Lung (tissue), 12 donors: ENCODE measurements around the gene ACTG1. TPM values are rescaled to one million over a fixed set of nuclear protein-coding genes. Genes with fewer than 3 reads are reported as not detected.

Experiments
- ATAC-seq: fragments of 200-7000 bp; cut with Tn5 transposase; one replicate; pipeline ENCODE4 v1.9.1; 2020; ENCODE audit warnings: moderate number of reproducible peaks; ENCODE audit not compliant: insufficient read depth, low FRiP score
- DNase-seq, 3 donors: peaks; one replicate each; pipeline ENCODE4 v3.0.0-alpha.2; 2013 to 2017
- H3K27ac ChIP-seq, 2 donors: one replicate each; pipeline ENCODE4 v1.5.1; 2013; ENCODE audit warnings: mild to moderate bottlenecking in 2 of 2, moderate library complexity in 2 of 2, control low read depth in 1 of 2, inconsistent platforms in 1 of 2, low read depth in 1 of 2, low read length in 1 of 2
- H3K27me3 ChIP-seq, 3 donors: one replicate each; pipeline ENCODE4 v1.5.1; 2013; ENCODE audit warnings: low read length in 2 of 3; ENCODE audit not compliant: control insufficient read depth in 3 of 3, insufficient read depth in 3 of 3
- H3K36me3 ChIP-seq, 4 donors: one replicate each; pipeline ENCODE4 v1.5.1; 2013; ENCODE audit warnings: low read length in 4 of 4, mild to moderate bottlenecking in 1 of 4, moderate library complexity in 1 of 4; ENCODE audit not compliant: control insufficient read depth in 4 of 4, insufficient read depth in 4 of 4
- H3K4me1 ChIP-seq, 5 donors: one replicate each; pipeline ENCODE4 v1.5.1; 2013; ENCODE audit warnings: low read length in 5 of 5, mild to moderate bottlenecking in 2 of 5, moderate library complexity in 1 of 5; ENCODE audit not compliant: control insufficient read depth in 5 of 5, insufficient read depth in 5 of 5
- H3K4me3 ChIP-seq: one replicate; pipeline ENCODE4 v1.5.1; 2013; ENCODE audit warnings: mild to moderate bottlenecking, control low read depth, moderate library complexity
- H3K9ac ChIP-seq, 2 donors: one replicate each; pipeline ENCODE4 v1.5.1; 2013; ENCODE audit warnings: low read length in 2 of 2, control low read depth in 1 of 2; ENCODE audit not compliant: insufficient read depth in 1 of 2
- H3K9me3 ChIP-seq, 4 donors: one replicate each; pipeline ENCODE4 v1.5.1; 2013; ENCODE audit warnings: low read length in 3 of 4, mild to moderate bottlenecking in 1 of 4, moderate library complexity in 1 of 4; ENCODE audit not compliant: control insufficient read depth in 4 of 4, insufficient read depth in 3 of 4
- CTCF ChIP-seq: IDR thresholded peaks from 2 replicates; pipeline ENCODE4 v1.5.1; 2012; ENCODE audit warnings: mild to moderate bottlenecking; ENCODE audit errors: control extremely low read depth, extremely low read depth
- WGBS, 2 donors: extraction: QIAGEN DNeasy Blood & Tissue Kit; methylation state at CpG; one replicate each; pipeline ENCODE4 v1.1.7; 2013; 5-methylcytosine and 5-hydroxymethylcytosine counted together
- polyA plus RNA-seq, 2 donors: library from polyadenylated mRNA; stranded (reverse); fragments of 200-250 nt; gene quantifications; one replicate each; pipeline ENCODE4 v1.2.1, GENCODE V29; 2013
- total RNA-seq, 2 donors: library from RNA; depleted of rRNA in 1 of 2; stranded (reverse); fragments of >200 nt in 1 of 2; gene quantifications; one replicate each; pipeline ENCODE4 v1.2.1, GENCODE V29; 2014 to 2021
- donor health status: control.
- donor health status: control.
- donor health status: Bipolar disorder and iron deficiency.
- donor health status: healthy.
- donor health status: DM: yes; HTN: yes; CAD: no.

The ACTG1 gene
- total and polyA plus RNA-seq, 4 donors: 1,461 to 4,301 (median 3,063) TPM

- Histone ChIP-seq H3K27ac (no peak overlapping the region), H3K4me1 (peaks cover 0 to 42% (median 15%) of the 10 kb centered on the region in 5 donors), H3K9ac (no peak overlapping the region), H3K36me3 (no peaks in the 10 kb centered on the region), H3K27me3 (no peaks in the 10 kb centered on the region), H3K4me3 (no peak overlapping the region), H3K9me3 (no peaks in the 10 kb centered on the region)
- ATAC-seq: no peak
- no peak for TF ChIP-seq CTCF
- WGBS, 2 donors: 9 to 20% methylated on average over 29 to 32 of the region's 32 CpGs
- no peak for DNase-seq
Measured at GRCh38 chr17:81483862-81484194, 28.8 kb downstream of the ACTG1 start.

GRCh38 chr17:81483085-81483861 lies 29.3 kb downstream of the ACTG1 start:
- H3K36me3 ChIP-seq: no peaks in the 10 kb centered on the region
- H3K27me3 ChIP-seq: no peaks in the 10 kb centered on the region
- no peak overlapping the region for H3K4me3 ChIP-seq
- ATAC-seq (no peak), DNase-seq (peak; percentile 50 to 63 (median 59))
- no peak for TF ChIP-seq CTCF
- no peak overlapping the region for H3K27ac ChIP-seq
- no peak overlapping the region for H3K9ac ChIP-seq
- H3K9me3 ChIP-seq: no peaks in the 10 kb centered on the region
- H3K4me1 ChIP-seq: peaks cover 0 to 38% (median 12%) of the 10 kb centered on the region in 5 donors
- WGBS, 2 donors: 41 to 62% methylated on average over 27 to 29 of the region's 29 CpGs

DNA sequence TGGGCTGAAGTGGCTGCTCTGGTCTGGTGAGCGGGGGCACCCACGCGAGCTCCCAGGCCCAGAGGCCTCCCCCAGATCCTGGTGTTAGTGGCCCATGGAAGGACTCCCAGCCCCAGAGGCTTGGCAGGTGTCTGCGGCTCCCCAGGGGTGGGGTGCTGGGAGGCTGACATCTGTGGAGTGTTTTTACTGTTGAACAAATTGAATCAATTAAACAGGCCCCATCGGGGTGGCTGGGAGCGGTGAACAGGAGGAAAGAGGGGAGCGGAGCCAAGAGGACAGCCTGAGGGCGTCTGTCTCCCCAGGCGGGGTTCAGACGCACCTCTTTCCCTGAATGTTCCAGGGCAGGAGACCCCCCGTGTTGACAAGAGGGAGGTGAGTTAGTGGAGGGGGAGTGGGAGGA lies 29.9 kb downstream of the ACTG1 start:
- peaks cover 0 to 37% (median 12%) of the 10 kb centered on the region in 5 donors for H3K4me1 ChIP-seq
- no peak overlapping the region for H3K9ac ChIP-seq
- DNase-seq: no peak
- TF ChIP-seq CTCF: no peak
- H3K9me3 ChIP-seq: no peaks in the 10 kb centered on the region
- no peaks in the 10 kb centered on the region for H3K36me3 ChIP-seq
- 75 to 84% methylated on average over 11 of the region's 11 CpGs for WGBS, 2 donors
- H3K27me3 ChIP-seq: no peaks in the 10 kb centered on the region
- no peak for ATAC-seq
- no peak overlapping the region for H3K27ac ChIP-seq
- H3K4me3 ChIP-seq: no peak overlapping the region
